ENCODE data around the gene ARMC2. TPM values are rescaled to one million over a fixed set of nuclear protein-coding genes. Genes with fewer than 3 reads are reported as not detected.
A peak's percentile ranks its signal among the peaks of the same experiment; 100 is the strongest.

ARMC2 gene
- total and polyA plus RNA-seq, 10 donors = 1.4 to 12.2 (median 5.7) TPM

DNA sequence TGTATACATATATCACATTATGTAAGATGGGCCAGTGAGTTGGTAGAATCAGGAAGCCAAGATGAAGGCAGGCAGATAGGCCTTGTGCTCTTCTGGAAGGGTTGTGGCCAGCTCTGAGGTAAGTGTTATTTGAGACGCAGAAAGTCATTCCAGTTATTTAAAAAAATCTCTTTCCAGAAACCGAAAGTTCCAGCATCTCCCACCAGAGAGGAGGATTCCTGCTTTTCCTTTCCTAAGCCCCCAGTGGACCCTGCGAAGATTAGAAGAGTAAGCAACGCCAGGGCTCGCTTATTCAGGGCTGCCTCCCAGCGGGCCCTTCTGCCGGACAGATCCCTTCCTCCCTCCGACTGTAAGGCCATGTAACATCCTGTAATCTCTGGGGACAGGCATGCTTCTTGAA is 20.4 kb downstream of the ARMC2 start:
- TF ChIP-seq POLR2A (IDR thresholded peaks at IDR 0.05) = no peak
- no peak for TF ChIP-seq POLR2AphosphoS5 (IDR thresholded peaks at IDR 0.05)
- TF ChIP-seq, protein P1, sequence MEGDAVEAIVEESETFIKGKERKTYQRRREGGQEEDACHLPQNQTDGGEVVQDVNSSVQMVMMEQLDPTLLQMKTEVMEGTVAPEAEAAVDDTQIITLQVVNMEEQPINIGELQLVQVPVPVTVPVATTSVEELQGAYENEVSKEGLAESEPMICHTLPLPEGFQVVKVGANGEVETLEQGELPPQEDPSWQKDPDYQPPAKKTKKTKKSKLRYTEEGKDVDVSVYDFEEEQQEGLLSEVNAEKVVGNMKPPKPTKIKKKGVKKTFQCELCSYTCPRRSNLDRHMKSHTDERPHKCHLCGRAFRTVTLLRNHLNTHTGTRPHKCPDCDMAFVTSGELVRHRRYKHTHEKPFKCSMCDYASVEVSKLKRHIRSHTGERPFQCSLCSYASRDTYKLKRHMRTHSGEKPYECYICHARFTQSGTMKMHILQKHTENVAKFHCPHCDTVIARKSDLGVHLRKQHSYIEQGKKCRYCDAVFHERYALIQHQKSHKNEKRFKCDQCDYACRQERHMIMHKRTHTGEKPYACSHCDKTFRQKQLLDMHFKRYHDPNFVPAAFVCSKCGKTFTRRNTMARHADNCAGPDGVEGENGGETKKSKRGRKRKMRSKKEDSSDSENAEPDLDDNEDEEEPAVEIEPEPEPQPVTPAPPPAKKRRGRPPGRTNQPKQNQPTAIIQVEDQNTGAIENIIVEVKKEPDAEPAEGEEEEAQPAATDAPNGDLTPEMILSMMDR (IDR thresholded peaks at IDR 0.05 in 8 of 11, conservative IDR thresholded peaks at IDR 0.05 in 3 of 11) = no peak
- DNase-seq = no peak
- H3K4me3 ChIP-seq = no peak overlapping the region
- intact Hi-C loops (cut with DNase I; ENCODE audit: low total_unique reads) = no loop called here
- 90 to 95% (median 92%) methylated on average over 8 of the region's 8 CpGs for whole genome bisulfite sequencing, 5 donors
- no peaks in the 10 kb centered on the region for H3K9me3 ChIP-seq
- H3K36me3 ChIP-seq = peaks cover 0 to 19% (median 5%) of the 10 kb centered on the region in 6 donors
- H3K27ac ChIP-seq = no peak overlapping the region
- H3K4me1 ChIP-seq = peaks cover 0 to 40% (median 21%) of the 10 kb centered on the region in 6 donors
- H3K27me3 ChIP-seq (replicated peaks in 1 of 7) = no peaks in the 10 kb centered on the region

DNA sequence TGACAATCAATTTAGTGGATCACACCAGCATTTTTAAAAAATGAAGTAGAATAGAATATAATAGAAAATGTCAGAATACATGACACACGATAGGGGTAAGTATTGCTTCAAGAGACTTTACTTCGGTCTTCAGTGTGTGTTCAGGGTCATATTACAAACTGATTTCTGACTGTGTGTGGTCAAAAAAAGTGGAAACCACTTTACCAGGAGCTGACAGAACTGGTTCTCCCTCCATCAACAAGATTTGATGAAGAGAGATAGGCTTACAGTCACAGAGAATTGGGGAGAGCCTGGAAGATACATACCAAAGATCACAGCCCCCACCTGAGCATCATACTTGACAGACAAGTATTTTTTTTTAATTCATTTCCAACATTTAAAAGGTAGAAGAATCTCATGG is 21.7 kb downstream of the ARMC2 start:
- no peak overlapping the region for H3K27ac ChIP-seq
- intact Hi-C loops (cut with DNase I; ENCODE audit: low total_unique reads) = no loop called here
- 94 to 98% (median 94%) methylated on average over 2 of the region's 2 CpGs for WGBS, 5 donors
- H3K27me3 ChIP-seq (replicated peaks in 1 of 7) = no peaks in the 10 kb centered on the region
- H3K4me1 ChIP-seq = peaks cover 0 to 49% (median 31%) of the 10 kb centered on the region in 6 donors
- H3K36me3 ChIP-seq = peaks cover 0 to 19% (median 5%) of the 10 kb centered on the region in 6 donors
- H3K9me3 ChIP-seq = no peaks in the 10 kb centered on the region
- H3K4me3 ChIP-seq = no peak overlapping the region
- no peak for DNase-seq
- TF ChIP-seq POLR2A (IDR thresholded peaks at IDR 0.05) = no peak
- TF ChIP-seq POLR2AphosphoS5 (IDR thresholded peaks at IDR 0.05) = no peak
- TF ChIP-seq, protein P1 (IDR thresholded peaks at IDR 0.05 in 8 of 11, conservative IDR thresholded peaks at IDR 0.05 in 3 of 11) = no peak

DNA sequence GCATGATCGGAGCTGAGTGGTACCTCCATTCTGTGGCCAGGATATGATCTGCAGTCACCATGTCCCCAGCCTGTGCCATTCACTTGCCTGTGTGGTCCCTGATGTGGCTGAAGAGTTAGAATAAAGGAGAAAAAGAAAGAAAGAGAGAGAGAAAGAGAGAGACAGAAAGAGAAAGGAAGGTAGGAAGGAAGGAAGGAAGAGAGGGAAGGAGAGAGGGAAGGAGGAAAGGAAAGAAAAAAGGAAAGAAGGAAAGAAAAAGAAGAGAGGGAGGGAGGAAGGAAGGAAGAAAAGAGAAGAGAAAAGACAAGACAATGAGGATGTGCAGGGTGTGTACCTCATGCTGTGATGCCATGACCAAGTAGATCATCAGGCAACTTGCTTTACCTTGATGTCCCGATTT is 22.1 kb downstream of the ARMC2 start:
- peaks cover 0 to 19% (median 5%) of the 10 kb centered on the region in 6 donors for H3K36me3 ChIP-seq
- intact Hi-C loops (cut with DNase I; ENCODE audit: low total_unique reads) = no loop called here

DNA sequence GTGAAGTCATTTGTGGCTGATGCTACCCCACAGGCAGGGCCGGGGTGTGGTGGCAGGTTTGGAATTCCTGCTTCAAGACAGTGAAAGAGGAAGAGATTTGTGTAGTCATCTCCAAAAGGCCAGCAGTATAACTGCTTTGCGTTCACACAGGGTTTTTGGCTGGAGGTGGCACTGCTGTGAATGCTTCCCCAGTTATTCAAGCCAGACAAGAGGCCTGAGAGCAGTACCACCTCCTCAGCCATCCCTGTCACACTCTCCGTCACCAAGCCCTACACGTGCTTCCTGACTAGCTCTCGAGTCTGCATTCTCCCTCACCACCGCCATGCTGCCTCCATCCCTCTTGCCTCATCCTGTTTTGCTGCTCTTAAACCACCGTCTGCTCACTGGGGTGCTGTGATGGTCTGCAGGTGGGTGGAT is 23.9 kb downstream of the ARMC2 start:
- Histone ChIP-seq H3K36me3 (peaks cover 0 to 19% (median 5%) of the 10 kb centered on the region in 6 donors), H3K27ac (peak overlapping the region in 7 of 8 donors; percentile 14 to 90 (median 47)), H3K27me3 (replicated peaks in 1 of 7) (no peaks in the 10 kb centered on the region), H3K4me1 (peaks cover 0 to 54% (median 40%) of the 10 kb centered on the region in 6 donors), H3K9me3 (no peaks in the 10 kb centered on the region), H3K4me3 (no peak overlapping the region)
- intact Hi-C loops (cut with DNase I; ENCODE audit: low total_unique reads) = no loop called here
- peak; percentile 79 for DNase-seq
- no peak for TF ChIP-seq POLR2A (IDR thresholded peaks at IDR 0.05)
- TF ChIP-seq POLR2AphosphoS5 (IDR thresholded peaks at IDR 0.05) = peak in 2 of 3 donors; percentile 21 to 25
- WGBS, 5 donors = 49 to 71% (median 55%) methylated on average over 7 of the region's 7 CpGs

More for the DNA sequence above, 22.1 kb downstream of the ARMC2 start:
- Histone ChIP-seq H3K27me3 (replicated peaks in 1 of 7) (no peaks in the 10 kb centered on the region), H3K9me3 (no peaks in the 10 kb centered on the region), H3K27ac (peak overlapping the region in 1 of 8 donors; percentile 90), H3K4me1 (peaks cover 0 to 54% (median 36%) of the 10 kb centered on the region in 6 donors), H3K4me3 (no peak overlapping the region)
- TF ChIP-seq POLR2A (IDR thresholded peaks at IDR 0.05) (no peak), POLR2AphosphoS5 (IDR thresholded peaks at IDR 0.05) (no peak)
- TF ChIP-seq, protein P1 (IDR thresholded peaks at IDR 0.05 in 8 of 11, conservative IDR thresholded peaks at IDR 0.05 in 3 of 11) = no peak
- DNase-seq = no peak
- 96 to 100% (median 98%) methylated on average over 2 of the region's 2 CpGs for WGBS, 5 donors
